Caco-2 (cell line): ENCODE data around the gene ITPRID1. TPM values are rescaled to one million over a fixed set of nuclear protein-coding genes. Genes with fewer than 3 reads are reported as not detected.

Experiments
- BruUV-seq: library from RNA; stranded (reverse); fragments of 400-500 nt; replicated peaks from 2 replicates; lab custom pipeline; 2021; lab: Mats Ljungman, UMichigan
- CTCF ChIA-PET: fragments of 300-600 bp; sonication (Branson Sonifier 250); formaldehyde crosslinking; loops from one replicate; lab custom pipeline; 2022; ENCODE audit warnings: antibody characterized with exemption; lab: Charles Lee
- POLR2A ChIA-PET: fragments of 300-600 bp; sonication (Branson Sonifier 250); formaldehyde crosslinking; loops from one replicate; lab custom pipeline; 2022; ENCODE audit warnings: antibody characterized with exemption; lab: Charles Lee
- DNase-seq, 2 experiments: peaks; one replicate each; pipeline versions ENCODE4 v3.0.0 to v3.0.0-alpha.2; 2020 to 2022
- H3K27me3 ChIP-seq: replicated peaks from 2 replicates; pipeline ENCODE4 v1.6.0; 2011; ENCODE audit warnings: low read length; ENCODE audit not compliant: control insufficient read depth, insufficient read depth
- H3K36me3 ChIP-seq: 2 replicates; pipeline ENCODE4 v1.5.1; 2011; ENCODE audit warnings: low read length; ENCODE audit not compliant: control insufficient read depth, insufficient read depth
- H3K4me1 ChIP-seq: fragments of 250-450 bp; sonication (Bioruptor Pico); 2 replicates; pipeline ENCODE4 v1.5.1; 2020; ENCODE audit warnings: mild to moderate bottlenecking
- H3K4me3 ChIP-seq: 2 replicates; pipeline ENCODE4 v1.5.1; 2011; ENCODE audit warnings: low read depth, mild to moderate bottlenecking, control low read depth, low read length
- H3K9me3 ChIP-seq: fragments of 250-450 bp; sonication (Bioruptor Pico); 2 replicates; pipeline ENCODE4 v1.5.1; 2020; ENCODE audit warnings: mild to moderate bottlenecking, moderate library complexity
- H3K27ac Mint-ChIP-seq: one replicate; pipeline ENCODE4 v1.8.0; 2022; ENCODE audit warnings: mixed read lengths; ENCODE audit not compliant: unreplicated experiment
- H3K27me3 Mint-ChIP-seq: one replicate; pipeline ENCODE4 v1.8.0; 2022; ENCODE audit warnings: mixed read lengths; ENCODE audit not compliant: insufficient read depth, unreplicated experiment
- H3K36me3 Mint-ChIP-seq: one replicate; pipeline ENCODE4 v1.8.0; 2022; ENCODE audit warnings: mild to moderate bottlenecking, mixed read lengths; ENCODE audit not compliant: insufficient read depth, unreplicated experiment
- H3K4me1 Mint-ChIP-seq: one replicate; pipeline ENCODE4 v1.8.0; 2022; ENCODE audit warnings: low read depth, mixed read lengths; ENCODE audit not compliant: unreplicated experiment
- H3K4me3 Mint-ChIP-seq: one replicate; pipeline ENCODE4 v1.8.0; 2022; ENCODE audit warnings: mild to moderate bottlenecking, moderate library complexity, mixed read lengths; ENCODE audit not compliant: unreplicated experiment
- H3K9me3 Mint-ChIP-seq: one replicate; pipeline ENCODE4 v1.8.0; 2022; ENCODE audit warnings: mixed read lengths; ENCODE audit not compliant: unreplicated experiment
- intact Hi-C: fragments of 100-400 bp; cut with micrococcal nuclease; formaldehyde crosslinking; loops from one replicate; pipeline ENCODE4 v1.10.0; 2022; ENCODE audit not compliant: unreplicated experiment
- total RNA-seq: library from RNA; stranded (reverse); gene quantifications from 2 replicates; pipeline ENCODE4 v1.2.3, GENCODE V29; 2022
- TF ChIP-seq, protein P1 (sequence below), 2 experiments: fragments of 200-600 bp in 1 of 2; IDR thresholded peaks; 1 replicate in 1 of 2; 2 replicates in 1 of 2; pipeline versions ENCODE4 v1.5.1 to v1.8.0; 2011 to 2022; ENCODE audit warnings: antibody characterized with exemption in 1 of 2, control low read depth in 1 of 2, inconsistent platforms in 1 of 2, low read depth in 1 of 2, low read length in 1 of 2, mild to moderate bottlenecking in 1 of 2, moderate library complexity in 1 of 2; ENCODE audit not compliant: insufficient read depth in 1 of 2, severe bottlenecking in 1 of 2, unreplicated experiment in 1 of 2

ITPRID1 gene
- total RNA-seq, 1 experiment from 2014 or later: 0.09 TPM

DNA sequence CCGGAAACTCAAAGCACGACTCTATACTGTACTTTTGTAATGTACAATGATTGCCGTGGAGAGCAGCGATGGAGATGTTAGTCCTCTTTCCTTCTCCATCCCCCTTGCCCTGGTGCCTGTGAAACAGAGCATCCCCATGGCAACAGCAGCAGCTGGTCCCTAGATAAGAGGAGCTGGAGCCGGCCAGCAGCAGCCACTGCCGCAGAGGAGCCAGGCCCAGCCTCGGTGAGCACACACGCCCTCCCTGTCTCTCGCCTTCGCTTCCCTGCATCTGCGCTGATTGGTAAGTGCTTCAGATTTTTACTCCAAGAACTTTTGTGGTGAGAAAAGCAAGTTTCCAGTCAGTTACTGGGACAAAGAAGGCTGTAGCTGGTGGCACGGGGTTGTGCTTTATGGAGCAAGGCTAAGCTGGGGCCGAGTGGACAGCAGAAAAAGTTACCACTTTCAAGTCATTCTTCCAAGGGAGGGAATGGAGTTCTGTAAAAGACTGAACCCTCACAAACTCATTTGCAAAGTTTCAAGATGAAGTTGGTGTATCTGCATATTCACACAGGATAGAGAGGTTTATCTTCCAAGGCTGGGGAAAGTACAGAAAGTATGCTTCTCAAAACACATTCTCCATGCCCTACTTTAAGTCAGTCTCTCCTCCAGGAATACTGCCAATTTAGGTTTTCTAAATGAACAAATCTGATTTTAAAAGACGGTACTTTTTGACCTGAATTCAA lies 173.3 kb downstream of the ITPRID1 start, which contains the start of gene PPP1R17:
Gene PPP1R17 (plus strand): TSS at position 192 of the 725 bp plus-strand sequence. CDS start 5,227 bp downstream, outside the sequence.
- BruUV-seq: no TSS peak
- Histone ChIP-seq H3K4me1 (no peaks in the 10 kb centered on the region), H3K36me3 (no peaks in the 10 kb centered on the region), H3K27me3 (no peaks in the 10 kb centered on the region), H3K4me3 (no peak within 1 kb of the TSS), H3K9me3 (no peaks in the 10 kb centered on the region)
- POLR2A ChIA-PET: no interaction called here
- Mint-ChIP-seq H3K27me3 (peaks cover 21% of the 10 kb centered on the region), H3K9me3 (no peaks in the 10 kb centered on the region), H3K27ac (no peak within 1 kb of the TSS), H3K4me1 (no peaks in the 10 kb centered on the region), H3K4me3 (no peak within 1 kb of the TSS), H3K36me3 (no peaks in the 10 kb centered on the region)
- TF ChIP-seq, protein P1, sequence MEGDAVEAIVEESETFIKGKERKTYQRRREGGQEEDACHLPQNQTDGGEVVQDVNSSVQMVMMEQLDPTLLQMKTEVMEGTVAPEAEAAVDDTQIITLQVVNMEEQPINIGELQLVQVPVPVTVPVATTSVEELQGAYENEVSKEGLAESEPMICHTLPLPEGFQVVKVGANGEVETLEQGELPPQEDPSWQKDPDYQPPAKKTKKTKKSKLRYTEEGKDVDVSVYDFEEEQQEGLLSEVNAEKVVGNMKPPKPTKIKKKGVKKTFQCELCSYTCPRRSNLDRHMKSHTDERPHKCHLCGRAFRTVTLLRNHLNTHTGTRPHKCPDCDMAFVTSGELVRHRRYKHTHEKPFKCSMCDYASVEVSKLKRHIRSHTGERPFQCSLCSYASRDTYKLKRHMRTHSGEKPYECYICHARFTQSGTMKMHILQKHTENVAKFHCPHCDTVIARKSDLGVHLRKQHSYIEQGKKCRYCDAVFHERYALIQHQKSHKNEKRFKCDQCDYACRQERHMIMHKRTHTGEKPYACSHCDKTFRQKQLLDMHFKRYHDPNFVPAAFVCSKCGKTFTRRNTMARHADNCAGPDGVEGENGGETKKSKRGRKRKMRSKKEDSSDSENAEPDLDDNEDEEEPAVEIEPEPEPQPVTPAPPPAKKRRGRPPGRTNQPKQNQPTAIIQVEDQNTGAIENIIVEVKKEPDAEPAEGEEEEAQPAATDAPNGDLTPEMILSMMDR (IDR thresholded peaks at IDR 0.05; ENCODE audit: insufficient read depth in 1 of 2, low read depth in 1 of 2, low read length in 1 of 2, severe bottlenecking in 1 of 2, unreplicated experiment in 1 of 2): no peak
- no peak for DNase-seq
- intact Hi-C loops: no loop called here
- CTCF ChIA-PET: interaction anchor here (0.5 kb wide), 1 partner anchor 524 kb away, joined by 3 read pairs; no protein-coding TSS in a partner anchor

GRCh38 chr7:31688372-31688771 lies 174.5 kb downstream of the ITPRID1 start:
- H3K27me3 Mint-ChIP-seq: peaks cover 17% of the 10 kb centered on the region
- intact Hi-C loops: no loop called here
- no peak overlapping the region for H3K27ac Mint-ChIP-seq

GRCh38 chr7:31688996-31689395 lies 175.1 kb downstream of the ITPRID1 start:
- Histone ChIP-seq H3K27me3 (no peaks in the 10 kb centered on the region), H3K4me1 (no peaks in the 10 kb centered on the region), H3K36me3 (no peaks in the 10 kb centered on the region), H3K9me3 (no peaks in the 10 kb centered on the region), H3K4me3 (no peak overlapping the region)
- no TSS peak for BruUV-seq
- CTCF ChIA-PET: no interaction called here
- Mint-ChIP-seq H3K27me3 (peaks cover 20% of the 10 kb centered on the region), H3K4me3 (no peak overlapping the region), H3K9me3 (no peaks in the 10 kb centered on the region), H3K27ac (no peak overlapping the region), H3K36me3 (no peaks in the 10 kb centered on the region), H3K4me1 (no peaks in the 10 kb centered on the region)
- no peak for DNase-seq
- POLR2A ChIA-PET: no interaction called here
- TF ChIP-seq, protein P1 (IDR thresholded peaks at IDR 0.05; ENCODE audit: insufficient read depth in 1 of 2, low read depth in 1 of 2, low read length in 1 of 2, severe bottlenecking in 1 of 2, unreplicated experiment in 1 of 2): no peak
- intact Hi-C loops: no loop called here

More at GRCh38 chr7:31688372-31688771, 174.5 kb downstream of the ITPRID1 start:
- Mint-ChIP-seq H3K4me1 (no peaks in the 10 kb centered on the region), H3K9me3 (no peaks in the 10 kb centered on the region), H3K36me3 (no peaks in the 10 kb centered on the region), H3K4me3 (no peak overlapping the region)
- DNase-seq: no peak
- Histone ChIP-seq H3K9me3 (no peaks in the 10 kb centered on the region), H3K36me3 (no peaks in the 10 kb centered on the region), H3K4me3 (no peak overlapping the region), H3K4me1 (no peaks in the 10 kb centered on the region), H3K27me3 (no peaks in the 10 kb centered on the region)
- ChIA-PET CTCF (no interaction called here), POLR2A (no interaction called here)
- TF ChIP-seq, protein P1 (IDR thresholded peaks at IDR 0.05; ENCODE audit: insufficient read depth in 1 of 2, low read depth in 1 of 2, low read length in 1 of 2, severe bottlenecking in 1 of 2, unreplicated experiment in 1 of 2): no peak
- BruUV-seq: no TSS peak
